Measurements from ENCODE around the gene DPEP3.

The DPEP3 gene

GRCh38 chr16:67936124-67936879, 44.0 kb downstream of the DPEP3 start, which contains the start of gene PSMB10:
TSS of gene PSMB10 (minus strand) at chr16:67936850. CDS start at chr16:67936749, 101 bp downstream.
- H3K27me3 ChIP-seq (ENCODE audit: insufficient read depth, low read length): no peaks in the 10 kb centered on the region
- peaks cover 17% of the 10 kb centered on the region for H3K4me1 ChIP-seq (ENCODE audit: control insufficient read depth, insufficient read depth, low read length, unreplicated experiment)
- H3K36me3 ChIP-seq (ENCODE audit: insufficient read depth, low read length): peaks cover 3% of the 10 kb centered on the region; the same call in 1 of the 2 replicates
- peak within 1 kb of the TSS; percentile 66 for H3K27ac ChIP-seq (ENCODE audit: low read depth, low read length)
- peak within 1 kb of the TSS; percentile 36 for H2AFZ ChIP-seq (ENCODE audit: low read length, unreplicated experiment)
- H3K4me3 ChIP-seq (ENCODE audit: low read depth, low read length): peak within 1 kb of the TSS; percentile 90
- H3K79me2 ChIP-seq (ENCODE audit: control insufficient read depth, insufficient read depth, low read length, unreplicated experiment): peaks cover 8% of the 10 kb centered on the region

- Histone ChIP-seq H3K4me1 (ENCODE audit: control insufficient read depth, insufficient read depth, low read length, unreplicated experiment) (peaks cover 17% of the 10 kb centered on the region), H3K27ac (ENCODE audit: low read depth, low read length) (peak overlapping the region; percentile 66), H3K27me3 (ENCODE audit: insufficient read depth, low read length) (no peaks in the 10 kb centered on the region), H3K79me2 (ENCODE audit: control insufficient read depth, insufficient read depth, low read length, unreplicated experiment) (peaks cover 8% of the 10 kb centered on the region), H2AFZ (ENCODE audit: low read length, unreplicated experiment) (no peak overlapping the region), H3K36me3 (ENCODE audit: insufficient read depth, low read length) (peaks cover 3% of the 10 kb centered on the region; the same call in 1 of the 2 replicates), H3K4me3 (ENCODE audit: low read depth, low read length) (peak overlapping the region; percentile 90)
Observed at GRCh38 chr16:67935402-67936123, 44.7 kb downstream of the DPEP3 start.

- H3K27ac ChIP-seq (ENCODE audit: low read depth, low read length): no peak overlapping the region
- H3K79me2 ChIP-seq (ENCODE audit: control insufficient read depth, insufficient read depth, low read length, unreplicated experiment): peaks cover 6% of the 10 kb centered on the region
- H3K36me3 ChIP-seq (ENCODE audit: insufficient read depth, low read length): peaks cover 3% of the 10 kb centered on the region; the same call in 1 of the 2 replicates
- H2AFZ ChIP-seq (ENCODE audit: low read length, unreplicated experiment): no peak overlapping the region
- peaks cover 17% of the 10 kb centered on the region for H3K4me1 ChIP-seq (ENCODE audit: control insufficient read depth, insufficient read depth, low read length, unreplicated experiment)
- peak overlapping the region; percentile 90 for H3K4me3 ChIP-seq (ENCODE audit: low read depth, low read length)
- no peaks in the 10 kb centered on the region for H3K27me3 ChIP-seq (ENCODE audit: insufficient read depth, low read length)
Observed at GRCh38 chr16:67935101-67935401, 45.2 kb downstream of the DPEP3 start.

DNA sequence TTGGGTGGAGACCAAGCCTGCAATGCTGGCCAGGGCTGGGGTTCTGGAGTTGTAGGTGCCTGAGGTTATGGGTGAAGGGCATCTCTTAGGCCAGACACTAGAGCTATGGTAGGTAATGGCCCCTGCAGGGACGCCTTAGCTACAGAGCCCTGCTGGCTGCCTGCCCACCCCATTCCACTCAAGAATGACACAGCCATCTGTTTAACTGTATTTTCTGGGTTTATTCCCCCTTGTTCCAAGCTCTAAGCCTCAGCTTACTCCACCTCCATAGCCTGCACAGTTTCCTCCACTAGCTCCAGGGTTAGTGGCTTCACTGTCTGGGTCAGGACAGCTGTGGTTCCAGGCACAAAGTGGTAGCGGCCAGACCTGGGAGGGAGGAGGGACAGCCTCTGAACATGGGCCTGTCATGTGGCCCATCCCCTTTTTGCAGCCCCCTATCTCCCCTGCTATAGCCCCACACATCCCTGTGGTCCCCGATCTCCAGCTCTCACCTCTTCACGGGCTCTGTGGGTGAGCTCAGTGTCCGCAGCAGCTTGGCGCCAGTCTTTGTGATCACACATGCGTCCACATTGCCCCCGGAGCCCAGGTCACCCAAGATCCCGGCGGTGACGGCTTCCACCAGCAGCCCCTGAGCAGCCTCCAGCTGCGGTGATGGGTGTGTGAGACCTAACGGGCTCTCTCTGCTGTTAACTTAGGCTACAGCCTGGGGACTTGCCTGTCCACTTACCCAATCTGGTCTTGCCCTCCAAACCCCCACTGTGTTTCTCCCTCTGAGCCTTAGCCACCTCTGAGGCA, 45.8 kb downstream of the DPEP3 start:
- no peak overlapping the region for H2AFZ ChIP-seq (ENCODE audit: low read length, unreplicated experiment)

DNA sequence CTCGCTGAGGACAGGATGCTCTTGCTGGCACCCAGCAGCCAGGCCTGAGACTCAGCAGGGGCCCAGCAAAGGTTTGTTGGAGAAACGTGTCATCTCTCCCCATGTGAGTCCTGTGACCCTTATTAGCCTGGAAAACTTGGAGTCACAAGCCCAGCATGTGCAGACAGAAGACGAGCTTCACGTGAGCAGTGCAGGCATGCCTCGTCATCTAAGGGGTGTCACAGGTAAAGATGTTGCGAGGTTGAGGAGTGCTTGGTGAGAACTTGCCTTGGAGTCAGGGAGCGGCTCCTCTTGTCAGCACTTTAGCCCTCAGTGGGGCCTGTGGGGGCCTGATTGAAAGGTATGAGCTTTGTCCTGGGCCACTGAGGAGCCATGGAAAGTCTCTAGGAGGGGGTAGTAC, 46.5 kb downstream of the DPEP3 start:
- Histone ChIP-seq H3K36me3 (ENCODE audit: insufficient read depth, low read length) (no peaks in the 10 kb centered on the region), H3K4me1 (ENCODE audit: control insufficient read depth, insufficient read depth, low read length, unreplicated experiment) (peaks cover 17% of the 10 kb centered on the region), H3K27me3 (ENCODE audit: insufficient read depth, low read length) (no peaks in the 10 kb centered on the region), H3K4me3 (ENCODE audit: low read depth, low read length) (no peak overlapping the region), H3K79me2 (ENCODE audit: control insufficient read depth, insufficient read depth, low read length, unreplicated experiment) (peaks cover 5% of the 10 kb centered on the region), H3K27ac (ENCODE audit: low read depth, low read length) (no peak overlapping the region), H2AFZ (ENCODE audit: low read length, unreplicated experiment) (no peak overlapping the region)

More for the DNA sequence above, 45.8 kb downstream of the DPEP3 start:
- Histone ChIP-seq H3K4me1 (ENCODE audit: control insufficient read depth, insufficient read depth, low read length, unreplicated experiment) (peaks cover 17% of the 10 kb centered on the region), H3K27ac (ENCODE audit: low read depth, low read length) (no peak overlapping the region), H3K79me2 (ENCODE audit: control insufficient read depth, insufficient read depth, low read length, unreplicated experiment) (peaks cover 5% of the 10 kb centered on the region), H3K27me3 (ENCODE audit: insufficient read depth, low read length) (no peaks in the 10 kb centered on the region), H3K36me3 (ENCODE audit: insufficient read depth, low read length) (no peaks in the 10 kb centered on the region), H3K4me3 (ENCODE audit: low read depth, low read length) (peak overlapping the region; percentile 90)

DNA sequence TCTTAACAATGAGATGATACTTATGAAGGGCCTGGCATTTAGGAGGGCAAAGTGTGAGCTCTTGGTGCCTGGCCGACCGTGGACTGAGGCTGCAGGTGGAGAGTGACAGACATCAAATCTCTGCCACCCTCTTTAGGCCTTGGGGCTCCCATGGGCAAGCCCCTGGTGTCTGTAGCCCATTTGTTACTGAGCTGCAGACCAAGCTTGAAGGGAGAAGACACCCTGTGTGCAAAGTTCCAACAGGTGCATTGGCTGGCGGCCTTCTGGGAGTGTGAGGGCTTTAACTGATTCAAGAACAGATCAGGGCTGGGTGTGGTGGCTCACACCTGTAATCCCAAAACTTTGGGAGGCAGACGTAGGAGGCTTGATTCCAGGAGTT, 47.8 kb downstream of the DPEP3 start:
- Histone ChIP-seq H3K36me3 (ENCODE audit: insufficient read depth, low read length) (no peaks in the 10 kb centered on the region), H3K4me1 (ENCODE audit: control insufficient read depth, insufficient read depth, low read length, unreplicated experiment) (peaks cover 15% of the 10 kb centered on the region), H2AFZ (ENCODE audit: low read length, unreplicated experiment) (no peak overlapping the region), H3K27me3 (ENCODE audit: insufficient read depth, low read length) (no peaks in the 10 kb centered on the region), H3K27ac (ENCODE audit: low read depth, low read length) (no peak overlapping the region), H3K79me2 (ENCODE audit: control insufficient read depth, insufficient read depth, low read length, unreplicated experiment) (peaks cover 5% of the 10 kb centered on the region), H3K4me3 (ENCODE audit: low read depth, low read length) (no peak overlapping the region)

DNA sequence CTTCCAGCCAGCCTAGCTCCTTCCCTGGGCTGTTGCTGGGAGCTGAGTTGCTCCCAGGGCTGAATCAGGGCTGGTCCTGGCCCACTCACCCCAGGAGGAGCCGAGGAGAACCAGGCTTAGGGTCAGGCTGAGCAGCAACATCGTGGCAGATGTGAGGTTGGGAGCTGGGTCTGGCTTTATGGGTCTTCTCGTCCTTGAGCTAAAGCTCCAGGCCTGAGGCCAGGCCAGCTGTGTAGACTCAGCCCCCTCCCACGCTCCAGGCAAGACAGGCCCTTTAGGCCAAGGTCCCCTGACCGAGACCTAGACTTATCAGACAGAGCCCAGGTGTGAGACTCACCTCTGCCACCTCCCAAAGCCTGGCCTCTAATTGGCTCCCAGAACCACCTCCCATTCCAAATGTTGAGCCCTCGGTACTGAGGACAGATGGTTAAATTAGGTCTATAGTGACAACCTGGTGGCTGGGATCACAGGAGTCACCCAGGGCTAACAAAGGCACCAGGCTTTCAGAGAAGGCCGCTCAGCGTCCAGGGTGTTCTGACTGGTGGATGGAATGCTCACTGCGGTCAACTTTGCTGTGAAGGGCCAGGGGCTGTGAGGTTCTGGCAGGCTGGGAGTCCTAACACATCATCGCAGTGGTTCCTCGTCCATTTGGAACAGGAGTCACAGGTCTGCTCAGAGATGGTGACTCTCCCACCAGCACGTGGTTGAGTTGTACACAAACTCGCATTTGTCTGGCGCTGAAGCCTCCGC, 48.4 kb downstream of the DPEP3 start, which contains the start of gene CTRL:
CTRL (minus strand) TSS at position 151 of the 750 bp plus-strand sequence; CDS start at position 141, 10 bp downstream.
- peaks cover 2% of the 10 kb centered on the region for H3K79me2 ChIP-seq (ENCODE audit: control insufficient read depth, insufficient read depth, low read length, unreplicated experiment)
- H3K4me3 ChIP-seq (ENCODE audit: low read depth, low read length): no peak within 1 kb of the TSS
- no peak within 1 kb of the TSS for H2AFZ ChIP-seq (ENCODE audit: low read length, unreplicated experiment)
- H3K27me3 ChIP-seq (ENCODE audit: insufficient read depth, low read length): no peaks in the 10 kb centered on the region
- H3K4me1 ChIP-seq (ENCODE audit: control insufficient read depth, insufficient read depth, low read length, unreplicated experiment): peaks cover 10% of the 10 kb centered on the region
- no peak within 1 kb of the TSS for H3K27ac ChIP-seq (ENCODE audit: low read depth, low read length)
- H3K36me3 ChIP-seq (ENCODE audit: insufficient read depth, low read length): no peaks in the 10 kb centered on the region

- H3K4me1 ChIP-seq (ENCODE audit: control insufficient read depth, insufficient read depth, low read length, unreplicated experiment): peaks cover 21% of the 10 kb centered on the region
- no peak overlapping the region for H2AFZ ChIP-seq (ENCODE audit: low read length, unreplicated experiment)
- no peak overlapping the region for H3K4me3 ChIP-seq (ENCODE audit: low read depth, low read length)
- H3K27ac ChIP-seq (ENCODE audit: low read depth, low read length): no peak overlapping the region
- no peaks in the 10 kb centered on the region for H3K27me3 ChIP-seq (ENCODE audit: insufficient read depth, low read length)
- no peaks in the 10 kb centered on the region for H3K79me2 ChIP-seq (ENCODE audit: control insufficient read depth, insufficient read depth, low read length, unreplicated experiment)
- H3K36me3 ChIP-seq (ENCODE audit: insufficient read depth, low read length): no peaks in the 10 kb centered on the region
Observed at GRCh38 chr16:67930678-67931211, 49.6 kb downstream of the DPEP3 start.

DNA sequence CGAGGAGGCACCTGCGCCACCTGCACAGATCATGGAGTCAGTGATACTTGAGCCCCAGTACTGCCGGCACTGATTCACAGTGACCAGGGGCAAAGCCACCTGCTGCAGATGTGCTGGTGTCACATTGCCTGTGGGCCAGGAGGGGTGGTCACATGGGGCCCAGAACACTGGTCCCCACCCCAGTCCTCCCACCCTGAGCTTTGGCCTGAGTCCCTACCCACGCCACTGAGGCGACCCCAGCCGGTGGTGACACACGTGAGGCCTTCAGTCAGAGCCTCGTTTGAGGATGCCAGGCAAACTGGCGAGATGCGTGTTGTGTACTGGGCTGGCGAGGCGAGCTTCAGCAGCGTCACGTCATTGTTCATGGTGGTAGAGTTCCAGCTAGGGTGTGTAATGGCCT, 50.1 kb downstream of the DPEP3 start:
- Histone ChIP-seq H3K79me2 (ENCODE audit: control insufficient read depth, insufficient read depth, low read length, unreplicated experiment) (no peaks in the 10 kb centered on the region), H3K27ac (ENCODE audit: low read depth, low read length) (no peak overlapping the region), H3K4me3 (ENCODE audit: low read depth, low read length) (no peak overlapping the region), H3K36me3 (ENCODE audit: insufficient read depth, low read length) (no peaks in the 10 kb centered on the region), H3K27me3 (ENCODE audit: insufficient read depth, low read length) (no peaks in the 10 kb centered on the region), H2AFZ (ENCODE audit: low read length, unreplicated experiment) (no peak overlapping the region), H3K4me1 (ENCODE audit: control insufficient read depth, insufficient read depth, low read length, unreplicated experiment) (peaks cover 21% of the 10 kb centered on the region)

All from ACC112 (cell line).